HL-60 (cell line): ENCODE results near the gene ELAVL3.

Experiments
- CTCF ChIP-seq: IDR thresholded peaks from one replicate; pipeline ENCODE4 v1.5.1; 2011; ENCODE audit warnings: low read length, control low read depth, inconsistent platforms; ENCODE audit not compliant: insufficient read depth
- GABPA ChIP-seq: IDR thresholded peaks from 2 replicates; pipeline ENCODE4 v1.6.1; 2012; ENCODE audit warnings: low read depth
- POLR2AphosphoS5 ChIP-seq: IDR thresholded peaks from 2 replicates; pipeline ENCODE4 v1.6.1; 2012; ENCODE audit warnings: low read depth
- REST ChIP-seq: IDR thresholded peaks from 2 replicates; pipeline ENCODE4 v1.6.1; 2012; ENCODE audit warnings: low read depth; ENCODE audit not compliant: insufficient replicate concordance
- SPI1 ChIP-seq: IDR thresholded peaks from 2 replicates; pipeline ENCODE4 v1.6.1; 2012; ENCODE audit warnings: low read depth, mild to moderate bottlenecking, borderline replicate concordance

GRCh38 chr19:11504502-11505031, 23.7 kb upstream of the ELAVL3 start:
- TF ChIP-seq CTCF (no peak), REST (no peak), POLR2AphosphoS5 (no peak), GABPA (no peak), SPI1 (no peak)
